Activated CD8-positive, alpha-beta memory T cell treated with anti-CD3 and anti-CD28 coated beads for 1 hour (primary cell): ENCODE results near the gene MED12L.
"Not testable (repeated sequence)": the region's sequence is repeated elsewhere in the genome, so short reads cannot be mapped to it uniquely, and the experiment has no call there.

Experiments used
- DNase-seq, 2 donors: peaks; one replicate each; pipeline ENCODE4 v3.0.0-alpha.2; 2020; ENCODE audit warnings: low read depth in 1 of 2; ENCODE audit errors: extremely low read depth in 1 of 2

MED12L gene

GRCh38 chr3:151362751-151363174, 277.3 kb downstream of the MED12L start:
- no peak for DNase-seq

DNA sequence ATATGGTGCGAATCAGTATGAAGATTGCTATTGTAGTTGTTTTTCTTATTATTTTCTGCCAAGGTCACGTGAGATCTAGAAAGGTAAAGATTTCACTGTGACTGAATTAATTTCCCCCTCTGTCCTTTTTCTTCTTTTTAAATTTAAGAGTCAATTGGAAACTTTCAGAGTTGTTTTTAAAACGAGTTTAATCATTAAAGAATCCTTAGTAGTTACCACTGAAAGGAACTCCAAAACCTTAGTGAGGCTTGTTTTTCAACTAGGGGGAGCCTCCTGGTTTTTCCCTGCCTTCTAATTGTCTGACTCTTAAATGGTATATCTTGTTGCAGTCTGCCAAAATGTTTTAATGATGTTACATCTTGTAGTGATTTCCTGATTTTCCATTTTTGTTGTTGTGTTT, 281.5 kb downstream of the MED12L start:
- DNase-seq: no peak

- DNase-seq: no peak
These were observed 282.0 kb downstream of the MED12L start for GRCh38 chr3:151367448-151367847.

GRCh38 chr3:151371526-151371925, 286.1 kb downstream of the MED12L start:
- no peak for DNase-seq

- DNase-seq: no peak
These were observed 286.8 kb downstream of the MED12L start for GRCh38 chr3:151372063-151372820.

- no peak for DNase-seq
These were observed 292.4 kb downstream of the MED12L start for GRCh38 chr3:151377768-151378385.

DNA sequence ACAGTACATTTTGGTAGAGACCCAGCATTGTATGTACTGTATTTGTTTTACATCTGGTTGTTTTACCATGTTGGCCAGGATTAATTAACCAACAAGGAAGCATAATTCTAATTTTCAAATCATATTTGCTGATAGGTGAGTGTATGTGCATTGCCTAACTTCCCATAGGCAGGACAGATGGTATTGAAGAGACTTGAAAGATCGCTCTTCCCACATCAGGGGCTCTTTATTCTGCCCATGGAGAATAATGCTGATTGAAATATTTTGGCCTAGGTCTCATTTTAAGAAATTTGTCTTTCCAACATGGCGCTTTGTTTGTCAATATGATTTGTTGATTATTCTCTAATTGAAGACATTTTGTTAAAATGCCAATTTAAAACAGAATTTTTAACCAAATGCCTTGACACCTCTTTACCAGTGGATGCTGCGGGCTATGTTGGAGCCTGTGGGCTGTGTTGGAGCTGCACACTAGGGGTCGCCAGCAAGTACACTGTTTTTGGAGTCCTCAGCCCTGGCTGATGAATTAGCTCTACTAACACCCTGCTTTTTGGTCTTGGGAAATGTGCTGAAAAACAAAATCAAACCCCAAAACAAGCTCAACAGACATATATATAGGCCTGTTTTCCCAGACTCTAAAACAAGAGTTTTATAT, 293.7 kb downstream of the MED12L start:
- DNase-seq: no peak

DNA sequence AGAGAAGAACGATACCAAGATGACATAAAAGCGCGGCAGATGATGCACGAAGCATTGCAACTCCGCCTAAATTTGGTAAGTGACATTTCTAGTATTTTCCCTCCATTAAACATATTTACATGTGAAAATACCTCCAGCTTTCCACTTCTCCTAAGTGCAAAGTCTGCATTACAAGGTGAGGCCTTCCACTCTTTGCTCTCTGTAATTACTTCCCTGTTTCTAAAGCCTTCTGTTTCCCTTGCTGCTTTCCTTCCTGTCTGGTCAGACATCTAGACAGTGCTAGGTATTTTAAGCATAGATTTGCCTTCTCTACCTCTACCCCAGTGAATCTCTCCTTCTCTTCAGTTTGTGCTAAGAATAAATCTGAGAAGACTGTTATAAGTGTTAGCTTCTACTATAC, 297.2 kb downstream of the MED12L start:
- no peak for DNase-seq

- no peak for DNase-seq
These were observed 297.6 kb downstream of the MED12L start for GRCh38 chr3:151383111-151383510.

GRCh38 chr3:151383956-151384355, 298.5 kb downstream of the MED12L start:
- DNase-seq: no peak

DNA sequence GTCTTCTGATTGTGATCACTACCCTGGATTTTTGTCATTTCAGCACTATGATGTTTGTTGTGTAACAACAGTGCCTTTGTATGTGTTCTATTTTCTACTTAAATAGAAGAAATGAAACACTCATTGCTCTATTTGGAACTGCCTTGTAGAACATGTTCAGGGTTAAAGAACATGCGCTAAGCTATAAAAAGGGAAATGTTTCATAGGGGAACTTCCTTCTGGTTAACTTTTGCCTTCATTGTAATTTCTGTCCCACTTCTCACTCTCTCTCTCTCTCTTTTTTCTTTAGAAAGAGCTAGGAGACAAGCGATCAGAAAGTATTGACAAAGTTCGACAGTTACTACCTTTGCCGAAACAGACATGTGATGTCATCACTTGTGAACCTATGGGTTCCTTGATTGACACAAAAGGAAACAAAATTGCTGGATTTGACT, 299.3 kb downstream of the MED12L start, which contains the start of gene P2RY12:
Gene P2RY12 (minus strand): TSS at position 13 of the 434 bp plus-strand sequence. CDS start 45,908 bp downstream, outside the sequence.
- DNase-seq: no peak

GRCh38 chr3:151386056-151386455, 300.6 kb downstream of the MED12L start:
- DNase-seq: no peak

DNA sequence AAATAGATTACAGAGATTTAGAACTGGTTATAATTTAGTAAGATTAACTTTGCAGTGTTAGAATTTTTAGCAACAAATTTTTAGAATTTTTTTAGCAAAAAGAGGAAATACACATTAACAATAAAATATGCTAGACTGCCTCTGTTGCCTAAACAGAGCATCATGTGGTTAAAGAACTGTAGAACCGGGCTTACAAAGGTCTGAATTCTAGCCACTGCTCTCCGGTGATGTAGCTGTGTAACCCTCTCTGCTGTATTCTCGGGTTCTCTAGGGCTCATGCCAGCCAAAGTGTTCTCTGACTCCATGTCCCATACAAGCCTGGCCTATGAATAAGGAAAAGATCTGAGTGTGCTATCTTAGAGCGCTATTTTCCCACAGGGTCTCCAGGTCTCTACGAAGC, 302.0 kb downstream of the MED12L start:
- DNase-seq: no peak

DNA sequence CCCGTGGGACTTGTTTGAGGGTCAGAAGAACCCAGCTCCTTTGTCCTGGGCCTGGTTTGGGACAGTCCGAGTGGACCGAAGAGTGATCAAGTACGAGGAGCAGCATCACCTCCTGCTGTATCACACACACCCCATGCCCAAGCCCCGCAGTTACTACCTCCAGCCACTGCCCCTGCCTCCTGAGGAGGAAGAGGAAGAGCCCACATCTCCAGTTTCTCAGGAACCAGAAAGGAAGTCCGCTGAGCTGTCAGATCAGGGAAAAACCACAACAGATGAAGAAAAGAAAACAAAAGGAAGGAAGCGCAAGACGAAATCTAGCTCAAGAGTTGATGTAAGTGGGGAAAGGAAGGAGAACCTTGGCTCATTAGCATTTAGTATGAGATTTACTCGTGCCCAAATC, 302.4 kb downstream of the MED12L start:
- DNase-seq: no peak

DNA sequence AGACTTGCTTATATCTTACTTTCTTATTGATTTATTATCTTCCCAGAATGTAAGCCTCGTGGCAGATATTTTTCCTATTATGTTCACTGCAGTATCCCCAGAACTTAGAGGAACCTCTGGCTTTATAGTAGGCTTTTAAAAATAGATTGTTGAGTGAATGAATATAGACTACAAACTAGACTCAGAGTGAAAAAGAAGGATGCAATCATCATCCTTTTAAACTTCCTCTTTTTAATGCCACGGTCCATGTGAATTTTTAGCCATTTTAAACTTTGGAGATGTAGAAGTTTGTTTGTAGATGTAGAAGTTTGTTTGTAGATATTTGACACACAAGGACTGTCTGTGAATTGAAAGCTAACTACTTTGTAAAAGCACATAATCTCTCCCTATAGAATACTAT, 306.3 kb downstream of the MED12L start:
- no peak for DNase-seq

GRCh38 chr3:151392191-151392590, 306.7 kb downstream of the MED12L start:
- DNase-seq: not testable (repeated sequence)

DNA sequence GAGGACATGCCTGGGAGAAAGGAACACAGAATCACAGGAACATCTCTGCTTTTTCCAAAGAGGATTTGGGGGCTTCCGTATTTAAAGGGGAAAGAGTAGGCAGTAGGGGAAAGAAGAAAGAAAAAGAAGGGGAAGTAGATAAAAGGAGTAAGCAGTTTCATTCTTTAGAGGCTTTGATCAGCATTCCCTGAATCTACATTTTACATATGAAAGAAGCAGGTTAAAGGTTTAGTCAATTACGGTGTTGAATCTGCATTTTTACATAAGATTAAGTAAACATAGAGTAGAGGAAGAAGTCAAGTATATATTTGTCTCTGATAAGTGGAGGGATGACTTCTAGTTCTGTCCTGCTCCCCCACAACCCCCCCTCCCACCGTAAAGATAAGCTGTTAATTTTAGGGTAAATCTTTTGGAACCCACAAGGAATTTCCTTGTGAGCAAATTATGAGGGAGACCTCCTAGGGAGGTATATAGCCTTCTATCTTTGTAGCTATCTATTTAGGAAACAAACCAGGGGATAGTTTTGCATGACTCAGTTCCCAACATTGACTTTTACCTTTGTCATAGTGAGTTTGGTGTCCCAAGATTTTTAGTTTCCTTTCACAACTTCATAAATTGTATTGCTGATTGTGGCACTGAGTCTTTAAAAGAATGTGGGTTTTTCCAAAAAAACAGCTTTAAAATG, 307.8 kb downstream of the MED12L start:
- no peak for DNase-seq

- DNase-seq: no peak
These were observed 308.5 kb downstream of the MED12L start for GRCh38 chr3:151393941-151394340.

- no peak for DNase-seq
These were observed 309.1 kb downstream of the MED12L start for GRCh38 chr3:151394611-151395010.

GRCh38 chr3:151395806-151396205, 310.3 kb downstream of the MED12L start:
- DNase-seq: no peak

GRCh38 chr3:151398895-151399294, 313.4 kb downstream of the MED12L start:
- no peak for DNase-seq
